Measurements from ENCODE around the gene CAPN5.

The CAPN5 gene

GRCh38 chr11:77138106-77138649 is 71.4 kb downstream of the CAPN5 start:
- no peak for DNase-seq

GRCh38 chr11:77139201-77139600 is 72.4 kb downstream of the CAPN5 start:
- DNase-seq: no peak

- peak; percentile 25 for DNase-seq
Observed at GRCh38 chr11:77140231-77140851, 73.6 kb downstream of the CAPN5 start.

GRCh38 chr11:77141034-77141433 is 74.3 kb downstream of the CAPN5 start:
- peak; percentile 92 for DNase-seq

- DNase-seq: no peak
Observed at GRCh38 chr11:77141475-77141874, 74.7 kb downstream of the CAPN5 start.

- no peak for DNase-seq
Observed at GRCh38 chr11:77142091-77142975, 75.6 kb downstream of the CAPN5 start.

- no peak for DNase-seq
Observed at GRCh38 chr11:77143405-77144020, 76.7 kb downstream of the CAPN5 start.

DNA sequence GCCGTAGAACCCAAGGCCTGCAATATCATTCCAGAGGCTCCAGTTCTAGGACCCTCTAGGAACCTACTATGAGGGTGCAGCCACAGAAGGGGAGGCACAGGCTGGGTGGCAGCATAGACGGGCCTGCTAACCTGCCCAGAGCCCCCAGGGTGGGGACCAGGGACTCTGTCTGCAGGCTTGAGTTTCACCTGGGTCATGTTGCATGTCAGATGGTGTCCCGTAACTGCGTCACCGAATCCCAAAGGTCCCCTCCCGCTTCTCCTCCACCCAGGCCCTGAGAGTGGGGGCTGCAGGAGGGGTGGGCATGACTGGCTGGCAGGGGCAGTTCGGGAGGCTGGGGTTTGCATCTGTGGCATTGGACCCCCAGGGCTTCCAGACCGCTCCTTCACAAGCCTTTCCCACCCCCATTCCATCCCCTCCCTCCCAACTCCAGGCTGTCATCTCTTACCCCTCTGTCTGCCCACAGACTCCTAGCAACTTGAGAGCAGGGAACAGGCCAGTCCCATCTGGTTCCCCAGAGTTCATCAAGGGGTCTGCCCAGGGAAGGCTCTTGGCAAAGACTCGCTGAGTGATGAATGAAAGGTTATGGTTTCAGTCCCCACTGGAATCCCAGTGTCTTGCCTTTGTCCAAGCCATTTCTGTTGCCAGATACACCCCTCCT is 77.6 kb downstream of the CAPN5 start:
- DNase-seq: no peak

DNA sequence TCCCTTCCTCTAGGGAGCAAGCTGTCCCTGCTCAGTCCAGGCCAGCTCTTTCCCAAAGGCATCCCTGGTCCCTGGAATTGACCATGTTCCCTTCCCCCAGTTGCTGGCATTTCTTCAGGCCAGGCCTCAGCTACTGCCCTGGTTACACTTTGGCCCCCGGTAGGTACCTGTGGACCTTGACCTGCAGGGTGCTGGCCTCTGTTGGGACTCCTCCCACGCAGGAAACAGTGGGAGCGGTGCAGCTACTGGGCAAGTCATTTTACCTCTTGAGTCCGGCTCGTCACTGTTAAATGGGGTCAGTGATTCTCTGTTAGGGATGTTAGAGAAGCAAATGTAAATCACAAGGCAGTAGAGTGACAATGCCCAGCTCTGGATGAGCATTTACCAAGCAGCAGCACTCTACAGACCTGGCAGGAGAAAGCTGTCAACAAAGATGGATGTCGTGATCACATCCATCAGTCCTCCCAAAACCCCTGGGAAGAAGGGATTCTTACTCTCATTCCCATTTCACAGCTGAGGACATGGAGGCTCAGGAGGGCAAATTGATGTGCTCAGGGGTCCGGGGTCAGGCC is 78.2 kb downstream of the CAPN5 start:
- DNase-seq: no peak

DNA sequence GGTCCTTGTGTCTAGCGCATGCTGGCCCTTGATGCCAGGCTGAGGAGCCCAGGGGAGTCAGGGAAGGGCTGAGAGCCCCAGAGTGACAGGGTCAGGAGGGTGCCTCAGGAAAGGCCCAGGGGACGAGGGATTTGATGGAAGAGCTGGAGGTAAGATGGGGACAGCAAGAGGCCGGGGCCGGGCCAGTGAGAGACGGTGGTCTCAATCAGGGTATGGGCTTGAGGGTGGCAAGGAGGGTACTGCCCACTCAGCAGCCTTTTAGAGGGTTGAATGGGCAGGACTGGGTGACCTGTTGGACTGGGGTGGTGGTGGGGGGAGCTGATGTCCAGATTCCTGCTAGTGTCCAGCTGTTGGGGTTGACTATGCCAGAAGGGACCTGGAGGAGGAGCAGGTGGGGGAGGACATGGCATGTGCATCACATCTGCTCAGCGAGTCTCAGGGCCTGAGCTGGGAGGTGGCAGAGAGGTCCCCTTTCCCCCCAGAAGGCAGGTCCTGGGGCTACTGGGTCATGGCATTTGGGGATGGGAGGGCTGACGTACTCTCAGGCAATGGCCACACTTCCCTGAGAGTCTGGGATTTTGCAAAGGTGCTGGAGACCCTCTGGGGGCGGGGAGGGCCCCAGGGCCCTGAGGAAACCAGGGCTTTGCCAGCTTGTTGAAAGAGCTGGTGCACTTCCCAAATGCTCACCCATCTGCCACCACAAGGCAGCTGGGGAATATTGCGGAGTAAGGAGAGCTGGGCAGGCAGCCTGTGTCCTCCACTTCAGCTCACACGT is 79.7 kb downstream of the CAPN5 start:
- no peak for DNase-seq

GRCh38 chr11:77147036-77147315 is 80.2 kb downstream of the CAPN5 start:
- no peak for DNase-seq

- DNase-seq: no peak
Observed at GRCh38 chr11:77147668-77148321, 81.0 kb downstream of the CAPN5 start.

- DNase-seq: no peak
Observed at GRCh38 chr11:77148963-77149715, 82.4 kb downstream of the CAPN5 start.

DNA sequence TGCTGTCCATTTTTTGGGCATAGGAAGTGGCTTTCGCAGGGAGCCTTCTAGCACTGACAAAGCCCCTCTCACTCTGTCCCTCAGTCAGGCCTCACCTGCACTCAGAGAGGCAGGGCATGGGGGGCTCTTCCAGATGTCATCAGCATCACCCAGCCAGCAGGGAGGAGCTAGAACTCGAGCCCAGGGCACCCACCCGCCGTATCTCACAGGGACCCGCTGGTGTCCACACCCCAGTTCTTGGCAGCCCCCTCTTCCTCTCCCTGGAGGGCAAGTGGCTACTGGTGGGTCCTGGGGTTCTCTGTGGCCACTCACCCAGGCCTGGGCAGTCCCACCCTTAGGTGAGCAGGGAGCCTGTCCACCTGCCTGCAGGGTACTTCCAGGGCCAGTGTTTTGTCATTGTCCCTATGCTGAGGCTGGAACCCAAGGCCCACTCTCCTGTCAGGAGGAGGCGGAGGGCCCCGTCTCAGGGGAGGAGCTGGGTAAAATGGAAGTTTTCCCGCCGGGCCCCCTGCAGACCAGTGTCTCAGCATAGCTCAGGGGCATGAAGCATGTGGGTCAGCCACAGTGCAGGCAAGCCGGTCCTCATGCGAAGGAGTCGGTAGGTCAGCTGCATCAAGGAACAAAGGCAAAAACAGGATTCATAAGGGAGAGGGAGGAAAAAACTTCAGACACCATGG is 83.1 kb downstream of the CAPN5 start:
- DNase-seq: no peak

DNA sequence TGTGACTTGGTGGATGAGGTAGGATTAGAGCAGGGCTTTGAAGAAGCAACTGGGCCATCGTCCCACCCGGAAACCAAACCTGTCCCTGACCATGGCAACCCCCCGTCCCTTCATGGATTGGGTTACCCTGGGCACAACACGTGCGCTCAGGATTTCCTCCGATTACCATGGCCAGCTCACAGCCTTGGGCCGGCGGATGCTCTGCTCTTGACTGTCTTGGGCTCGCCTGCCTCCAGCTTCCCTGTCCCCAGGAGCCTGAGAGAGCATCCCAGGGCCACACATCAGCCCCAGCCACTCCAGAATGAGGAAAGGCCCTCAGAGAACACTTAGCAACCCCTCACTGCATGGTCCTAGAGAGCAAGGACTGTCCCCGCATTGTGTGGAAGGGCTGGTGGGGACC is 84.1 kb downstream of the CAPN5 start:
- no peak for DNase-seq

- DNase-seq: no peak
Observed at GRCh38 chr11:77151804-77152509, 85.2 kb downstream of the CAPN5 start.

- no peak for DNase-seq
Observed at GRCh38 chr11:77152846-77153245, 86.1 kb downstream of the CAPN5 start.

- DNase-seq: no peak
Observed at GRCh38 chr11:77153276-77154185, 86.8 kb downstream of the CAPN5 start.
